Hematopoietic multipotent progenitor cell (in vitro differentiated cells): Measurements from ENCODE around the gene PSIP1. TPM values are rescaled to one million over a fixed set of nuclear protein-coding genes. Genes with fewer than 3 reads are reported as not detected.

Experiments used
- DNase-seq, 3 donors: peaks; one replicate each; pipeline ENCODE4 v3.0.0-alpha.2; 2011 to 2015; ENCODE audit warnings: low read depth in 2 of 3, low spot score in 2 of 3
- total RNA-seq: library from RNA; depleted of rRNA; stranded (reverse); fragments of >200 nt; gene quantifications from one replicate; pipeline ENCODE4 v1.2.3, GENCODE V29; 2012

Gene PSIP1
- total RNA-seq, 1 donor = 26.9 TPM

- peak in 2 of 3 donors; percentile 30 to 33 for DNase-seq
These were observed 610 bp downstream of the PSIP1 start for GRCh38 chr9:15509931-15510788.

GRCh38 chr9:15505921-15506320 lies 4.8 kb downstream of the PSIP1 start:
- DNase-seq = peak in 2 of 3 donors; percentile 57 to 70

GRCh38 chr9:15501803-15502202 lies 9.0 kb downstream of the PSIP1 start:
- no peak for DNase-seq

- DNase-seq = no peak
These were observed 9.6 kb downstream of the PSIP1 start for GRCh38 chr9:15501179-15501578.

- DNase-seq = no peak
These were observed 11.6 kb downstream of the PSIP1 start for GRCh38 chr9:15499139-15499538.

- no peak for DNase-seq
These were observed 12.3 kb downstream of the PSIP1 start for GRCh38 chr9:15498246-15498995.

GRCh38 chr9:15492485-15493150 lies 18.2 kb downstream of the PSIP1 start:
- DNase-seq = no peak

- DNase-seq = no peak
These were observed 18.8 kb downstream of the PSIP1 start for GRCh38 chr9:15491950-15492349.

- peak in 2 of 3 donors; percentile 36 to 62 for DNase-seq
These were observed 24.7 kb downstream of the PSIP1 start for GRCh38 chr9:15485836-15486666.

GRCh38 chr9:15484802-15485201 lies 26.0 kb downstream of the PSIP1 start:
- DNase-seq = no peak

- no peak for DNase-seq
These were observed 28.6 kb downstream of the PSIP1 start for GRCh38 chr9:15482146-15482545.

- DNase-seq = no peak
These were observed 30.7 kb downstream of the PSIP1 start for GRCh38 chr9:15480028-15480427.

GRCh38 chr9:15475923-15476536 lies 34.7 kb downstream of the PSIP1 start:
- DNase-seq = no peak

- DNase-seq = no peak
These were observed 40.9 kb downstream of the PSIP1 start for GRCh38 chr9:15469862-15470261.

GRCh38 chr9:15469406-15469805 lies 41.4 kb downstream of the PSIP1 start:
- no peak for DNase-seq

- DNase-seq = no peak
These were observed 42.6 kb downstream of the PSIP1 start for GRCh38 chr9:15468145-15468544.

- no peak for DNase-seq
These were observed 49.2 kb downstream of the PSIP1 start for GRCh38 chr9:15461601-15462000.

GRCh38 chr9:15461056-15461455 lies 49.7 kb downstream of the PSIP1 start:
- no peak for DNase-seq

- DNase-seq = no peak
These were observed 56.8 kb downstream of the PSIP1 start for GRCh38 chr9:15453956-15454355.

GRCh38 chr9:15444141-15444540 lies 66.6 kb downstream of the PSIP1 start:
- no peak for DNase-seq
